ENCODE data around the gene RPL3.

RPL3 gene

DNA sequence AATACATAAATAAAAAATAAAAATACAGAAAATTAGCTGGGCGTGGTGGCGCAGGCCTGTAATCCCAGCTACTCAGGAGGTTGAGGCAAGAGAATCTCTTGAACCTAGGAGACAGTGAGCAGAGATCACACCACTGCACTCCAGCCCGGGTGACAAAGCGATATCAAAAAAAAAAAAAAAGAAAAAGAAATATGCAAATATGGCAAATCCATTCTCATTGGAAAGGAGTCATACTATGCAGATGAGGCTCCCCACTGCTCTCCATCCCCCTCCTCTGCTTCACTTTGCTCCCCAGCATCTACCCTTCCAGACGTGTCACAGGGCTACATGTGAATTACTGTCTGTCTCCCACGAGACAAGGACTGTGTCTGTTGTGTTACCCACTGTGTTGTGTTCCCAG, 38.3 kb downstream of the RPL3 start:
- H3K14ac ChIP-seq (ENCODE audit: low read length in 2 of 2): no peak overlapping the region
- no peak overlapping the region for H3K4me2 ChIP-seq (ENCODE audit: low read length, poor library complexity, severe bottlenecking)
- H3K27ac ChIP-seq (ENCODE audit: low read length, poor library complexity, severe bottlenecking): no peak overlapping the region
- no peak overlapping the region for H2AFZ ChIP-seq (ENCODE audit: low read depth, low read length)
- H3K18ac ChIP-seq (ENCODE audit: low read depth in 1 of 2, low read length in 2 of 2): no peak overlapping the region
- no peak overlapping the region for H2BK15ac ChIP-seq (ENCODE audit: low read depth, poor library complexity, severe bottlenecking)
- no peak overlapping the region for H2AK5ac ChIP-seq (ENCODE audit: low read length, severe bottlenecking)
- no peak overlapping the region for H4K8ac ChIP-seq (ENCODE audit: low read length)
- 85% methylated on average over 6 of the region's 6 CpGs for WGBS
- H3K23ac ChIP-seq (ENCODE audit: low read length in 2 of 2): no peak overlapping the region
- no peaks in the 10 kb centered on the region for H3K79me1 ChIP-seq (replicated peaks; ENCODE audit: low read length, poor library complexity, severe bottlenecking)
- peak overlapping the region in 1 of 2 experiments; percentile 0 for H3K4ac ChIP-seq (ENCODE audit: low read depth in 1 of 2, low read length in 2 of 2)
- peak overlapping the region in 1 of 2 experiments; percentile 11 for H2BK12ac ChIP-seq (ENCODE audit: low read length in 2 of 2)
- no peaks in the 10 kb centered on the region for H3K36me3 ChIP-seq (ENCODE audit: control insufficient read depth in 1 of 2, insufficient read depth in 2 of 2, low read depth in 1 of 2, low read length in 2 of 2)
- H3K4me1 ChIP-seq (ENCODE audit: control insufficient read depth, insufficient read depth, low read depth, low read length): peaks cover 28% of the 10 kb centered on the region
- no peak overlapping the region for H2BK5ac ChIP-seq (ENCODE audit: low read depth, low read length, poor library complexity, severe bottlenecking)
- no peak overlapping the region for H4K91ac ChIP-seq (ENCODE audit: low read length)
- no peaks in the 10 kb centered on the region for H3K27me3 ChIP-seq (ENCODE audit: control insufficient read depth in 1 of 2, insufficient read depth in 1 of 2, low read length in 2 of 2)
- H3K9me3 ChIP-seq (ENCODE audit: control insufficient read depth, low read length): peaks cover 11% of the 10 kb centered on the region
- no peak overlapping the region for H2BK120ac ChIP-seq (ENCODE audit: low read depth, low read length)
- no peak for DNase-seq
- no peak overlapping the region for H3K4me3 ChIP-seq (ENCODE audit: insufficient read depth in 1 of 2, low read depth in 1 of 2, low read length in 2 of 2)
- H3K9ac ChIP-seq (ENCODE audit: low read length): no peak overlapping the region

DNA sequence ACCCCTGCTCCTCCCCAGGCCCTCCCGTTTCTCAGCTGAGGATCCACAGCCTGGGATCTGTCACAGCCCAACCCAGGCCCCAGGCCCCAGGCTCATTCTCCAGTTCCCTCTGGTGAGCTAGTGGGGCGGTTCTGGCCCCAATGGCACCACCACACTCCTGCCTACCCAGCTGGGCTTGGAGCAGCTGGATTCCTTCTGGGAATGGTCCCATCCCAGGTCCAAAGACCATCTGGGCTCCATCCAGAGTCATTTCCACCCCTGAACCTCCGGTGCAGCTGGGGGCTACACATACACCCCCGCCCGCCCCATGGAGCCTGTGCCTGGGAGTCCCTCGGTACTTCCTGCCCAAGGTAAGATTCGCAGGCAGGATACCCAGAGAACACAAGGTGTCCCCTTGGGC, 39.2 kb downstream of the RPL3 start:
- Histone ChIP-seq H4K91ac (ENCODE audit: low read length) (peak overlapping the region; percentile 29), H2BK15ac (ENCODE audit: low read depth, poor library complexity, severe bottlenecking) (no peak overlapping the region)
- 94% methylated on average over 7 of the region's 7 CpGs for WGBS

DNA sequence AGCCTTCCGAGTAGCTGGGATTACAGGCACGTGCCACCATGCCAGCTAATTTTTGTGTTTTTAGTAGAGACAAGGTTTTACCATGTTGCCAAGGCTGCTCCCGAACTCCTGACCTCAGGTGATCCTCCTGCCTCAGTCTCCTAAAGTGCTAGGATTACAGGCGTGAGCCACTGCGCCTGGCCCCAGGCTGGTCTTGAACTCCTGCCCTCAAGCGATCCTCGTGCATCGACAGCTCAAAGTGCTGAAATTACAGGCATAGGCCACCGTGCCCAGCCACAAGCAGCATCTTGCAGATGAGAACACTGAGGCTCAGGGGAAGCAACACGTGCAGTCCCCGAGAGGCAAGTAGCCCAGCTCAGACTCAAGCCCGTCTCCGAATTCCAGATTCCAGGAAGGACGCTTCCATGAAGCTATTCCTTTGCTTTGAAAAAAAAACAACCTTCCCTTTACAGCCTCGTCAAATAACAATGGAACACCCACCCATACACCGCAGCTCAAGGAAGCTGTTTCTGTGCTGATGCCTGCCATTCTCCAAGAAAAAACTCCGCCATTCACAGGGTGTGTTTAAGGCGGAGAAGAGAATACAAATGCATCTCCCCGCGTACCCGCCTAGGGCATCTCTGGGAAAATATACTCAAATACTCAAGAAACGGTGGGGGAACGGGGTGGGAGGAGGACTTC, 40.1 kb downstream of the RPL3 start:
- Histone ChIP-seq H3K4ac (ENCODE audit: low read depth in 1 of 2, low read length in 2 of 2) (no peak overlapping the region), H3K23ac (ENCODE audit: low read length in 2 of 2) (no peak overlapping the region), H3K18ac (ENCODE audit: low read depth in 1 of 2, low read length in 2 of 2) (peak overlapping the region in 1 of 2 experiments; percentile 11), H2AK5ac (ENCODE audit: low read length, severe bottlenecking) (peak overlapping the region; percentile 19), H2BK12ac (ENCODE audit: low read length in 2 of 2) (peak overlapping the region in 1 of 2 experiments; percentile 91), H2AFZ (ENCODE audit: low read depth, low read length) (no peak overlapping the region), H3K9me3 (ENCODE audit: control insufficient read depth, low read length) (peaks cover under 1% of the 10 kb centered on the region), H2BK5ac (ENCODE audit: low read depth, low read length, poor library complexity, severe bottlenecking) (no peak overlapping the region), H3K4me3 (ENCODE audit: insufficient read depth in 1 of 2, low read depth in 1 of 2, low read length in 2 of 2) (no peak overlapping the region), H3K79me1 (replicated peaks; ENCODE audit: low read length, poor library complexity, severe bottlenecking) (no peaks in the 10 kb centered on the region), H3K36me3 (ENCODE audit: control insufficient read depth in 1 of 2, insufficient read depth in 2 of 2, low read depth in 1 of 2, low read length in 2 of 2) (no peaks in the 10 kb centered on the region), H3K9ac (ENCODE audit: low read length) (no peak overlapping the region), H3K14ac (ENCODE audit: low read length in 2 of 2) (peak overlapping the region in 1 of 2 experiments; percentile 18), H2BK120ac (ENCODE audit: low read depth, low read length) (no peak overlapping the region), H4K91ac (ENCODE audit: low read length) (no peak overlapping the region), H3K4me2 (ENCODE audit: low read length, poor library complexity, severe bottlenecking) (no peak overlapping the region), H3K4me1 (ENCODE audit: control insufficient read depth, insufficient read depth, low read depth, low read length) (peaks cover 25% of the 10 kb centered on the region), H4K8ac (ENCODE audit: low read length) (no peak overlapping the region), H3K27ac (ENCODE audit: low read length, poor library complexity, severe bottlenecking) (no peak overlapping the region), H3K27me3 (ENCODE audit: control insufficient read depth in 1 of 2, insufficient read depth in 1 of 2, low read length in 2 of 2) (peaks cover 0 to 4% of the 10 kb centered on the region in 2 experiments), H2BK15ac (ENCODE audit: low read depth, poor library complexity, severe bottlenecking) (no peak overlapping the region)
- WGBS: 86% methylated on average over 23 of the region's 23 CpGs
- DNase-seq: no peak

More for the DNA sequence above, 39.2 kb downstream of the RPL3 start:
- Histone ChIP-seq H3K18ac (ENCODE audit: low read depth in 1 of 2, low read length in 2 of 2) (peak overlapping the region in 1 of 2 experiments; percentile 29), H3K36me3 (ENCODE audit: control insufficient read depth in 1 of 2, insufficient read depth in 2 of 2, low read depth in 1 of 2, low read length in 2 of 2) (no peaks in the 10 kb centered on the region), H3K14ac (ENCODE audit: low read length in 2 of 2) (no peak overlapping the region), H3K27ac (ENCODE audit: low read length, poor library complexity, severe bottlenecking) (no peak overlapping the region), H3K23ac (ENCODE audit: low read length in 2 of 2) (no peak overlapping the region), H3K4me3 (ENCODE audit: insufficient read depth in 1 of 2, low read depth in 1 of 2, low read length in 2 of 2) (no peak overlapping the region), H3K4ac (ENCODE audit: low read depth in 1 of 2, low read length in 2 of 2) (peak overlapping the region in 1 of 2 experiments; percentile 72), H2BK120ac (ENCODE audit: low read depth, low read length) (peak overlapping the region; percentile 36), H2AK5ac (ENCODE audit: low read length, severe bottlenecking) (peak overlapping the region; percentile 1), H3K4me1 (ENCODE audit: control insufficient read depth, insufficient read depth, low read depth, low read length) (peaks cover 25% of the 10 kb centered on the region), H3K9ac (ENCODE audit: low read length) (no peak overlapping the region), H2AFZ (ENCODE audit: low read depth, low read length) (no peak overlapping the region), H3K4me2 (ENCODE audit: low read length, poor library complexity, severe bottlenecking) (no peak overlapping the region), H3K9me3 (ENCODE audit: control insufficient read depth, low read length) (peaks cover 10% of the 10 kb centered on the region), H2BK12ac (ENCODE audit: low read length in 2 of 2) (peak overlapping the region in 1 of 2 experiments; percentile 39), H4K8ac (ENCODE audit: low read length) (no peak overlapping the region), H2BK5ac (ENCODE audit: low read depth, low read length, poor library complexity, severe bottlenecking) (no peak overlapping the region), H3K79me1 (replicated peaks; ENCODE audit: low read length, poor library complexity, severe bottlenecking) (no peaks in the 10 kb centered on the region), H3K27me3 (ENCODE audit: control insufficient read depth in 1 of 2, insufficient read depth in 1 of 2, low read length in 2 of 2) (no peaks in the 10 kb centered on the region)
- DNase-seq: no peak

DNA sequence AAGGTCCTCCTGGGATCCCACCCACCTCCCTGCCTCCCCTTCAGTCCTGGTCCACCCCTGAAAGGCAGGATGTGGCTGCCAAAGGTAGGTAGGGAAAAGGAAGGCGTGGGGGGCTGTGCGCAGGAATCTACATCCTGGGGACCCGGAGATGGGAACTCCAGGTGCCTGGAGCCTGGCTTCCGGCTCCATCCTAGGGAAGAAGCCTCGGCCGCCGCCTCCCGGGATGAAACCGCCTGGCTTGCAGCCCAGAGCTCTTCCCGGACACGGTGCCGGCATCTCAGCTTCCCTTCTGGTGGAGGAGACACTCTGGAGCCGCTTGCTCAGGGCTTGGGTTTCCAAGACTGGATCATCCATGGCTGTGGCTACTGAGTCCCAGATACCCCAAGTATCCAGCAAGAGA, 41.4 kb downstream of the RPL3 start:
- Histone ChIP-seq H2BK5ac (ENCODE audit: low read depth, low read length, poor library complexity, severe bottlenecking) (no peak overlapping the region), H3K27me3 (ENCODE audit: control insufficient read depth in 1 of 2, insufficient read depth in 1 of 2, low read length in 2 of 2) (peaks cover 0 to 4% of the 10 kb centered on the region in 2 experiments), H2AFZ (ENCODE audit: low read depth, low read length) (no peak overlapping the region), H2BK15ac (ENCODE audit: low read depth, poor library complexity, severe bottlenecking) (peak overlapping the region; percentile 100), H3K4me1 (ENCODE audit: control insufficient read depth, insufficient read depth, low read depth, low read length) (peaks cover 13% of the 10 kb centered on the region), H3K9ac (ENCODE audit: low read length) (no peak overlapping the region), H3K36me3 (ENCODE audit: control insufficient read depth in 1 of 2, insufficient read depth in 2 of 2, low read depth in 1 of 2, low read length in 2 of 2) (no peaks in the 10 kb centered on the region), H3K14ac (ENCODE audit: low read length in 2 of 2) (no peak overlapping the region), H3K4me2 (ENCODE audit: low read length, poor library complexity, severe bottlenecking) (no peak overlapping the region), H3K9me3 (ENCODE audit: control insufficient read depth, low read length) (no peaks in the 10 kb centered on the region), H3K23ac (ENCODE audit: low read length in 2 of 2) (no peak overlapping the region), H3K4ac (ENCODE audit: low read depth in 1 of 2, low read length in 2 of 2) (peak overlapping the region in 1 of 2 experiments; percentile 9), H3K79me1 (replicated peaks; ENCODE audit: low read length, poor library complexity, severe bottlenecking) (no peaks in the 10 kb centered on the region), H2AK5ac (ENCODE audit: low read length, severe bottlenecking) (no peak overlapping the region), H4K8ac (ENCODE audit: low read length) (peak overlapping the region; percentile 35), H3K18ac (ENCODE audit: low read depth in 1 of 2, low read length in 2 of 2) (peak overlapping the region in 1 of 2 experiments; percentile 85), H3K4me3 (ENCODE audit: insufficient read depth in 1 of 2, low read depth in 1 of 2, low read length in 2 of 2) (no peak overlapping the region), H3K27ac (ENCODE audit: low read length, poor library complexity, severe bottlenecking) (no peak overlapping the region), H2BK120ac (ENCODE audit: low read depth, low read length) (peak overlapping the region; percentile 11), H4K91ac (ENCODE audit: low read length) (peak overlapping the region; percentile 70), H2BK12ac (ENCODE audit: low read length in 2 of 2) (peak overlapping the region; percentile 44 to 85)
- peak; percentile 78 for DNase-seq
- 66% methylated on average over 13 of the region's 13 CpGs for WGBS
